GM12878 (cell line): ENCODE measurements around the gene MYMX. TPM values are rescaled to one million over a fixed set of nuclear protein-coding genes. Genes with fewer than 3 reads are reported as not detected.
"Not testable (repeated sequence)": the region's sequence is repeated elsewhere in the genome, so short reads cannot be mapped to it uniquely, and the experiment has no call there.

Experiments used
- ATAC-seq: fragments of 200-7000 bp; cut with Tn5 transposase; 3 replicates; pipeline ENCODE4 v1.9.1; 2020; ENCODE audit warnings: mild to moderate bottlenecking, moderate library complexity
- BruUV-seq: library from RNA; stranded (reverse); fragments of 400-500 nt; replicated peaks from 2 replicates; lab custom pipeline; 2021; lab: Mats Ljungman, UMichigan
- CTCF ChIA-PET: fragments of 300-600 bp; sonication (Branson Sonifier 250); formaldehyde crosslinking; extraction: SDS; loops from one replicate; lab custom pipeline; 2021; ENCODE audit warnings: inconsistent platforms; lab: Yijun Ruan, JAX
- POLR2A ChIA-PET: fragments of 350-600 bp; formaldehyde crosslinking; extraction: SDS; loops from one replicate; lab custom pipeline; 2021; ENCODE audit warnings: inconsistent platforms; lab: Charles Lee
- RAD21 ChIA-PET: fragments of 300-600 bp; sonication (Branson Sonifier 250); formaldehyde crosslinking; loops from one replicate; lab custom pipeline; 2023; ENCODE audit warnings: antibody characterized with exemption; ENCODE audit not compliant: unreplicated experiment; lab: Charles Lee
- SMC1A ChIA-PET: fragments of 300-600 bp; sonication (Branson Sonifier 250); formaldehyde crosslinking; loops from one replicate; lab custom pipeline; 2023; ENCODE audit not compliant: unreplicated experiment, uncharacterized antibody; lab: Charles Lee
- DNase-seq: peaks from one replicate; pipeline ENCODE4 v3.0.0-alpha.2; 2011; ENCODE audit warnings: low read depth, low spot score
- FAIRE-seq: peaks from 3 replicates; lab custom pipeline; 2011; peaks lifted over from hg19 to GRCh38; lab: Jason Lieb, UNC
- H2AFZ ChIP-seq: 2 replicates; pipeline ENCODE4 v1.6.0; 2011; ENCODE audit warnings: low read depth, low read length, control low read depth; ENCODE audit not compliant: control insufficient read depth
- H3K27ac ChIP-seq: 2 replicates; pipeline ENCODE4 v1.5.1; 2011; ENCODE audit warnings: control low read depth; ENCODE audit not compliant: control insufficient read depth, insufficient read depth
- H3K27me3 ChIP-seq, 2 experiments: replicated peaks in 1 of 2; 2 replicates each; pipeline versions ENCODE4 v1.6.0 to v1.6.1; 2011; ENCODE audit warnings: low read length in 1 of 2; ENCODE audit not compliant: control insufficient read depth in 2 of 2, insufficient read depth in 2 of 2
- H3K36me3 ChIP-seq, 2 experiments: 2 replicates each; pipeline ENCODE4 v1.5.1; 2011; ENCODE audit warnings: low read length in 1 of 2; ENCODE audit not compliant: control insufficient read depth in 2 of 2, insufficient read depth in 2 of 2
- H3K4me1 ChIP-seq: 2 replicates; pipeline ENCODE4 v1.6.1; 2011; ENCODE audit warnings: mild to moderate bottlenecking, low read length, moderate library complexity, mixed read lengths; ENCODE audit not compliant: control insufficient read depth, insufficient read depth
- H3K4me2 ChIP-seq: 2 replicates; pipeline ENCODE4 v1.6.0; 2011; ENCODE audit warnings: control low read depth; ENCODE audit not compliant: control insufficient read depth, insufficient read depth
- H3K4me3 ChIP-seq: fragments of 200-600 bp; sonication (generic); 2 replicates; pipeline ENCODE4 v1.5.1; 2016
- H3K79me2 ChIP-seq: 2 replicates; pipeline ENCODE4 v1.6.0; 2011; ENCODE audit warnings: low read length; ENCODE audit not compliant: control insufficient read depth, insufficient read depth
- H3K9ac ChIP-seq: 2 replicates; pipeline ENCODE4 v1.8.0; 2011; ENCODE audit warnings: low read length, control low read depth, mixed read lengths; ENCODE audit not compliant: control insufficient read depth, insufficient read depth
- H3K9me3 ChIP-seq: replicated peaks from 3 replicates; pipeline ENCODE4 v1.5.1; 2011; ENCODE audit warnings: mild to moderate bottlenecking, low read length; ENCODE audit not compliant: control insufficient read depth, insufficient read depth
- H4K20me1 ChIP-seq: 2 replicates; pipeline ENCODE4 v1.6.0; 2011; ENCODE audit not compliant: control insufficient read depth, insufficient read depth
- BHLHE40 ChIP-seq, 2 experiments: fragments of 450-650 bp in 1 of 2; IDR thresholded peaks; 2 replicates each; pipeline ENCODE4 v1.6.1; 2011 to 2017; ENCODE audit warnings: low read depth in 2 of 2, borderline replicate concordance in 1 of 2, improper control_type of control experiment in 1 of 2, low read length in 1 of 2, mild to moderate bottlenecking in 1 of 2
- EP300 ChIP-seq, 2 experiments: fragments of 150-350 bp in 1 of 2; IDR thresholded peaks; 2 replicates each; pipeline ENCODE4 v1.6.1; 2011 to 2012; ENCODE audit warnings: low read depth in 2 of 2, low read length in 2 of 2, borderline replicate concordance in 1 of 2, improper control_type of control experiment in 1 of 2, inconsistent platforms in 1 of 2; ENCODE audit not compliant: control insufficient read depth in 1 of 2
- JUND ChIP-seq: IDR thresholded peaks from 2 replicates; pipeline ENCODE4 v1.6.1; 2012; ENCODE audit warnings: low read depth, mild to moderate bottlenecking, low read length, improper control_type of control experiment, moderate library complexity
- POLR2AphosphoS2 ChIP-seq: IDR thresholded peaks from 2 replicates; pipeline ENCODE4 v1.6.1; 2011; ENCODE audit warnings: low read depth, mild to moderate bottlenecking, low read length, improper control_type of control experiment, moderate library complexity
- RELA ChIP-seq: fragments of 450-650 bp; IDR thresholded peaks from 2 replicates; pipeline ENCODE4 v1.8.0; 2014; ENCODE audit warnings: borderline replicate concordance; ENCODE audit not compliant: partially characterized antibody
- SIX5 ChIP-seq: IDR thresholded peaks from 2 replicates; pipeline ENCODE4 v1.6.1; 2011; ENCODE audit warnings: mild to moderate bottlenecking, low read depth, low read length, moderate library complexity; ENCODE audit not compliant: severe bottlenecking
- ZBTB40 ChIP-seq: fragments of 450-650 bp; IDR thresholded peaks from 2 replicates; pipeline ENCODE4 v1.6.1; 2016; ENCODE audit warnings: mild to moderate bottlenecking, moderate library complexity, borderline replicate concordance
- WGBS: methylation state at CpG from one replicate; pipeline ENCODE4 v1.1.6; 2016; ENCODE audit warnings: low lambda C conversion rate; ENCODE audit not compliant: insufficient replicate concordance, insufficient coverage; ENCODE audit errors: missing lambda C conversion rate; 5-methylcytosine and 5-hydroxymethylcytosine counted together
- in situ Hi-C: fragments of 300-500 bp; cut with MboI; formaldehyde crosslinking; loops from 9 replicates; pipeline ENCODE4 v1.14.3; 2018; ENCODE audit warnings: mixed read lengths
- intact Hi-C: fragments of 100-400 bp; cut with micrococcal nuclease; formaldehyde crosslinking; loops from one replicate; pipeline ENCODE4 v1.14.2; 2022; ENCODE audit not compliant: unreplicated experiment
- polyA plus RNA-seq, 11 experiments: library from polyadenylated mRNA; depleted of rRNA in 4 of 11; unstranded in 6 of 11; stranded (reverse) in 5 of 11; fragments of >200 nt; fragmentation: Nextera tagmentation in 4 of 11; fragmentation: Illumina TruSeq in 1 of 11; extraction: Ambion mirVana in 4 of 11; extraction: Trizol in 1 of 11; gene quantifications; 1 replicate in 1 of 11; 2 replicates in 10 of 11; pipeline versions ENCODE4 v1.2.1 to v1.2.3, GENCODE V29; 2011 to 2016; ENCODE audit warnings: inconsistent platforms in 2 of 11, missing spikeins in 2 of 11, low read depth in 1 of 11
- total RNA-seq, 4 experiments: library from RNA; depleted of rRNA in 3 of 4; stranded (reverse); fragments of >200 nt in 3 of 4; fragmentation: Illumina TruSeq in 1 of 4; extraction: Trizol in 1 of 4; gene quantifications; 2 replicates each; pipeline versions ENCODE4 v1.2.1 to v1.2.3, GENCODE V29; 2013 to 2021

The MYMX gene
- total and polyA plus RNA-seq, 10 of the 15 experiments (the other 5 are each of a cell fraction or from before 2014, with no cell fraction given): not detected

- TF ChIP-seq JUND: no peak
- TF ChIP-seq EP300 (IDR thresholded peaks at IDR 0.05; ENCODE audit: borderline replicate concordance in 1 of 2, control insufficient read depth in 1 of 2, low read depth in 2 of 2, low read length in 2 of 2): no peak
- no peak for TF ChIP-seq RELA
- no peak for TF ChIP-seq POLR2AphosphoS2
- no peak for TF ChIP-seq BHLHE40 (IDR thresholded peaks at IDR 0.05; ENCODE audit: borderline replicate concordance in 1 of 2, low read depth in 2 of 2, low read length in 1 of 2)
- no peak for TF ChIP-seq SIX5
These were observed 12.8 kb downstream of the MYMX start (continued) for GRCh38 chr6:44229376-44230033.

DNA sequence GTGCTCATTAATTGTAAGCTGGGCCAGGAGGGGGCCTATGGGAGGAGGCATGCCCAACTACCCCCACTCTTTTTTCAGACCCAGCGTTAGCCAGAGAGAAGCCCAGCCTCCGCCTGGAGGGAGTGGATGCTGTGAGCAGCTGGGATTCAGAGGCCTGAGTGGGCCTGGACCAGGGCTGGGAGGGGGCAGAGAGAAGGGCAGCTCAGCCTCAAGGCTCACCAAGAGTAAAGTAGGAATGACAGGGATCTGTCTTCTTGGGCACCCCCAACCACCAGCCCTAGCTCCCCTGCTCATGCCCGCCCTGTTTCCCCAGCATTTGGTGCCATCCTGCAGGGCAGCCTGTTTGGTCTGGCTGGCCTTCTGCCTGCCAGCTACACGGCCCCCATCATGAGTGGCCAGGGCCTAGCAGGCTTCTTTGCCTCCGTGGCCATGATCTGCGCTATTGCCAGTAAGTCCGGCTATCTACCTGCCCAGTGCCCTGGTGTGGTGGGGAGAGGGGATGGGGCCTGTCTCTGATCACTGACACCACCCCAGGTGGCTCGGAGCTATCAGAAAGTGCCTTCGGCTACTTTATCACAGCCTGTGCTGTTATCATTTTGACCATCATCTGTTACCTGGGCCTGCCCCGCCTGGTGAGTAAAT lies 13.4 kb downstream of the MYMX start:
- ChIA-PET SMC1A (no interaction called here), POLR2A (interaction anchor here (0.5 to 1.2 kb wide), 3 partner anchors 57 to 618 kb away, joined by 3 read pairs; no protein-coding TSS in a partner anchor), CTCF (interaction anchor here (0.5 to 1.9 kb wide), 2 partner anchors 57 to 79 kb away, joined by 3 to 5 read pairs; no protein-coding TSS in a partner anchor), RAD21 (no interaction called here)
- no peaks in the 10 kb centered on the region for H4K20me1 ChIP-seq
- TF ChIP-seq ZBTB40: no peak
- peaks cover 13% of the 10 kb centered on the region for H3K79me2 ChIP-seq
- H3K9ac ChIP-seq: no peak overlapping the region
- no peaks in the 10 kb centered on the region for H3K9me3 ChIP-seq
- no TSS peak for BruUV-seq
- no peak overlapping the region for H3K4me2 ChIP-seq
- H3K36me3 ChIP-seq: peaks cover 4 to 20% of the 10 kb centered on the region in 2 experiments; a peak in 3 of 4 replicates
- H3K4me1 ChIP-seq: peaks cover 3% of the 10 kb centered on the region
- DNase-seq: no peak
- no peak overlapping the region for H3K27ac ChIP-seq
- intact Hi-C loops (no loop called here), in situ Hi-C loops (loop anchor here (10.0 kb wide), 1 partner anchor 125 kb away; no protein-coding TSS in a partner anchor)
- no peak overlapping the region for H2AFZ ChIP-seq
- H3K27me3 ChIP-seq: no peaks in the 10 kb centered on the region
- over 99% methylated on average over 10 of the region's 10 CpGs for WGBS
- no peak for FAIRE-seq
- ATAC-seq: no peak
- H3K4me3 ChIP-seq: no peak overlapping the region

- ATAC-seq, BruUV-seq, SMC1A ChIA-PET, FAIRE-seq, H3K4me1 ChIP-seq, H3K9me3 ChIP-seq, H3K4me2 ChIP-seq, H3K27ac ChIP-seq, DNase-seq, intact Hi-C loops, RAD21 ChIA-PET, H3K4me3 ChIP-seq, H3K27me3 ChIP-seq, H3K79me2 ChIP-seq, H4K20me1 ChIP-seq, H2AFZ ChIP-seq, H3K9ac ChIP-seq, POLR2A ChIA-PET: not testable (repeated sequence)
- CTCF ChIA-PET: interaction anchor here (0.8 to 5.5 kb wide), 2 partner anchors 14 to 59 kb away, joined by 3 to 39 read pairs; partner anchors contain the start of gene HSP90AB1
- in situ Hi-C loops: loop anchor here (10.0 kb wide), 1 partner anchor 127 kb away; no protein-coding TSS in a partner anchor
- H3K36me3 ChIP-seq: peaks cover 4 to 20% of the 10 kb centered on the region in 2 experiments; a peak in 3 of 4 replicates
- 89% methylated on average over 9 of the region's 9 CpGs for WGBS
These were observed 14.7 kb downstream of the MYMX start for GRCh38 chr6:44231426-44231825.
